Kidney tubule cell (primary cell): ENCODE data around the gene ATP5MC2.
"Not testable (repeated sequence)": the region's sequence is repeated elsewhere in the genome, so short reads cannot be mapped to it uniquely, and the experiment has no call there.

Experiments used
- DNase-seq: peaks from one replicate; pipeline ENCODE4 v3.0.0-alpha.2; 2018; ENCODE audit warnings: low spot score

The ATP5MC2 gene

DNA sequence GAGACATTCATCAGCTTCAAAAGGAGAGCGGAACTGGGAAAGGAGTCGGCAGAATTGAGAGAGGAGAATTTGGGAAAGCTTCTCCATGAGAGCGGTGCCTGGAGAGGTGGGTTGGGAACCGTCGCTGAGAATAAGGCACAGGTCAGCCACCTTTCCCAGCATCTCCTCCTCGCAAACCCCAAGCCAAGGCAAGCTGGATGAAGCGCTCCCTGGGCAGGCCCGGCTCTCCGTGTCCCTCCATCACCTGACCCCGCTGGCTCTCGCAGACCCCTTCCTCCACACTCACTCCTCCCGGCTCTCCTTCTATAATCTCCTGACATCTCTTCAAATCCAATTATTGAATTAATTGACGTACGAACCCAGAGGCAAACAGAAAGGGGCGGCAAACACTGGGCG lies 18.9 kb upstream of the ATP5MC2 start:
- DNase-seq, result no peak

DNA sequence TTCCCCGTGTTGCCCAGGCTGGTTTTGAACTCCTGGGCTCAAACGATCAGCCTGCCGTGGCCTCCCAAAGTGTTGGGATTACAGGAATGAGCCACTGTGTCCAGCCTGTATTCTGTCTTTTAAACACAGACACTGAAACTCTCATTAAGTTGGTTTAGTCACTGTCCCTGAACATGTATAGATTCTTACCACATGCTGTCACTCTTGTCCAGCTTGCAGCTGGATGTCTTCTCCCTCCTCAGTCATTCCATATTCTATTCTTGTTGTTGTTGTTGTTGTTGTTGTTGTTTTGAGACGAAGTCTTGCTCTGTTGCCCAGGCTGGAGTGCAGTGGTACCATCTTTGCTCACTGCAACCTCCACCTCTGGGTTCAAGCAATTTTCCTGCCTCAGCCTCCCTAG lies 12.3 kb upstream of the ATP5MC2 start:
- DNase-seq, result no peak

DNA sequence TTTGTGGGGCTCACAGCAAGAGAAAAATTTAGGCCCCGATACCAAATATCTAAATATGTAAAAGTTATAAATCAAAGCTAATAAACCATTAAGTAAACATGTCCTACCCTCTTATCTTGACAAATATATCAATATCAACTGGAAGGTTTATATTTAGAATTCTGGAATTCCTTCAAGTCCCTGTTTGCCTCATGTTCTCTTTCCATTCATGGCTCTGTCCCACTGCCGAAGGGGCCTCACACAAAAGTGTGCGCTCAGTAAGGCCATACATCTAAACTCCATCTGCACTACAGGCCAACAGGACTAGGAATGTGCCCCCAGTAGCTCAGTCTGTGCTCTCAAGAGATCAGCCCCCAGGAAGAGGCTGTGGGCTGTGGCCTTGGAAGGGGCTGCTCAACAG lies 10.6 kb upstream of the ATP5MC2 start:
- DNase-seq, result no peak

DNA sequence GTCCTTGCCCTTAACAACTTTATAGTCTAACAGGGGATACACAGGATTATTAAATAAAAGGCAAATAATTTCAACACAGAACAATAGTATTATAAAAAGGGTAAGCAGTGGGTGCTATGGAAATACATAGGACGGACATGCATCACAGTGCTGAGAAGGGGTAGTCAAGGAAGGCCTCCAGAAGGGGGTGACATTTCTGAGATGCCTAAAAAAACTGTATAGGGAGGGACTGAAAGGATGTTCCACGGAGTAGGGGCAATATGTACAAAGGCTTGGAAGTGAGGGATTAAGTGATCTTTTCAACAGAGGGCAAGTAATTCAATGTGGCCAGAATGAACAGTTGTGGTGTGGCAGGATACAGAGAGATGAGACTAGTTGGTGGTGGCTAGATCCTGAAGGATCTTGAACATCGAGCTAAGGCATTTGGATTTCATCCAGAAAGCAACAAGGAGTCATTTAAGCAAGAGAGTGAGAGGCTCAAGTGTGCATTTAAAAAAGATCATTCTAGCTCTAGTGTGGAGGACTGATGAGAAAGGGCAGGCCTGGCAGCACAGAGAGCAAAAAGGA lies 8.9 kb upstream of the ATP5MC2 start:
- DNase-seq, result no peak

DNA sequence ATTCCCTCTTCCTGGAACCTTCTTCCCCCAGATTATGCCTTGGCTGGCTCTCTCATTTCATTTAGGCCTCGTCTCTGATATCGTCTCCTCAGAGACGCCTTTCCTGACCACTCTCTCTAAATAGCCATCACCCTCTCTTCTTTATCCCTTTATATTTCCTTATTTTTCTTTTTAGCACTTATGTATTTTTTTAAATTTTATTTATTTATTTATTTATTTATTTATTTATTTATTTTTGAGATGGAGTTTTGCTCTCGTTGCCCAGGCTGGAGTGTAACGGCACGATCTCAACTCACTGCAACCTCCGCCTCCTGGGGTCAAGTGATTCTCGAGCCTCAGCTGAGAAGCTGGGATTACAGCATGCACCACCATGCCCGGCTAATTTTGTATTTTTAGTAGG lies 8.1 kb upstream of the ATP5MC2 start:
- no peak for DNase-seq

DNA sequence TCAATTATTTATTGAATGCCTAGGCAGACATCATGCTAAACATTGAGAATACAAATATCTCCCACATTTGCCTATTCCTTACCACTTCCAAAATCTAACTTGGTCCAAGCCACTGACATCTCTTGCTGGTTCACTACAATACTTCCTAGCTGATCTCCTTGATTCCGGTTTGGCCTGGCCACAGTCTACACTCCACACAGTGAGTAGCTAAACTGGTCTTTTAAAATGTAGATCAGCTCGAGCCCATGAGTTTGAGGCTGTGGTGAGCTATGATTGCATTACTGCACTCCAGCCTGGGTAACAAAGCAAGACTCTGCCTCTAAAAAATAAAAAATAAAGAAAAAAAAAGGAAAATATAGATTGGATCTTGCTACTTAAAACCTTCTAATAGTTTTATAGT lies 7.6 kb upstream of the ATP5MC2 start:
- no peak for DNase-seq

DNA sequence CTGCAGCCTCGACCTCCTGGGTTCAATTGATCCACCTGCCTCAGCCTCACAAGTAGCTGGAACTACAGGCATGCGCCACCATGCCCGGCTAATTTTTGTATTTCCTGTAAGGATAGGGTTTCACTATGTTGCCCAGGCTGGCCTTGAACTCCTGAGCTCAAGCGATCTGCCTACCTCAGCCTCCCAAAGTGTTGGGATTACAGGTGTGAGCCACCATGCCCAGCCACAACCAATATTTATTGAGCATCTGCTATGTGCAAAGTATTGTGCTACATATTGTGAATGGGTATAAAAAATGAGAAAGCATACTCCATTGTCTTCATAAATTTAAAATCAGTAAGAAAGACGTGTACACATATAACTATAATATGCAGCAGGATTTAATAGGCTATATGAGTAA lies 4.2 kb upstream of the ATP5MC2 start:
- not testable (repeated sequence) for DNase-seq

DNA sequence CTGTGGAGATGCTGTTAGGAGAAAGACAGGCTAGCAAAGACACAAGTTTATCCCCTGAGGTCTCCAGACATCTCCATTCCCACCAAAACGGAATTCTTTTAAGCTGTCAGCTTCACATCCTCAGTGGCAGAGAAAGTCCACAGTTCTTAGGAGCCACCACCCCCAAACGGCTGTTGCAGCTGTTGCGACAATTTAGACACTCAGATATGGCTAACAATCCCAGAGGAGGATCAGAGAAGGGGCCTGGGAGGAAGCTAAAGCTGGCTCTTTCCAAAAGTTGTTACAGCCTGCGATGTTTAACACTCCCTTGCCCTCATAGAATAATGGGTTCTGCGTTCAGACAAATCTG lies 1.9 kb upstream of the ATP5MC2 start:
- no peak for DNase-seq

DNA sequence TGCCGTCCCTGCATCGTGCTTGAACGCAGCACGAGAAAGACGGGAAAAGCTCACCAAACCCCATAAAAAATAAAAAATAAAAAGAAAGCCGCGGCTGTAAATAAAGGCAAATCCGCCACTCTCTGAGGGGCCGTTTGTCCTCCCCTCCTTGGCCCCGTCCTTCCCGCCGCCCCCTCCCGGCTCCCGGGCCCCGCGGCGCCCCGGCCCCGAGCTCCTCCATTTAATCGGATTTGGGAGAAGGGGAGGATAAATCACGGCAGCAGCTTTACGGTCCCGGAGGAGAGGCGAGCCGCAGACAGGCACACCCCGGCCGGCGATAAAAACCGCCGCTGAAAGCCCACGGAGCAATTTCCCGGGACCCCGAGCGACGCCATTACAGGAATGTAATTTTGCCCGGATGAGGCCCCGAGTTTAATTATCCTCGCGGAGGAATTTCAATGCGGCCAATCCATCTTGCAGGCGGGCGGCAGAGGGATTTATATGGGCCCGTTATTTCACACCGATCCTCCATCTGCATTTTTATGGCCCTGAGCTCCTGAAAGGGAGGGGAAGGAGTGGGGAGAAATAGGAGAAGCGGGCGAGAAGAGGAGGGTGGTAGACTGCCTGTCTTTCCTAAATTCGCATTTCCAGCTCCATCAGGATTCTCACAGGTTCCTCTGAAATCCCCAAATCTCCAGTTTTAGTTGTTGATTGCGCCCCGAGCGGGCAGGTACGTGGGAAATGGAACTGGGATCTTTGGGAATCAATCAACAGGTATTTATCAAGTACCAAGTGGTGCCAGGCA lies 1.3 kb upstream of the ATP5MC2 start:
- peak; percentile 6 for DNase-seq

DNA sequence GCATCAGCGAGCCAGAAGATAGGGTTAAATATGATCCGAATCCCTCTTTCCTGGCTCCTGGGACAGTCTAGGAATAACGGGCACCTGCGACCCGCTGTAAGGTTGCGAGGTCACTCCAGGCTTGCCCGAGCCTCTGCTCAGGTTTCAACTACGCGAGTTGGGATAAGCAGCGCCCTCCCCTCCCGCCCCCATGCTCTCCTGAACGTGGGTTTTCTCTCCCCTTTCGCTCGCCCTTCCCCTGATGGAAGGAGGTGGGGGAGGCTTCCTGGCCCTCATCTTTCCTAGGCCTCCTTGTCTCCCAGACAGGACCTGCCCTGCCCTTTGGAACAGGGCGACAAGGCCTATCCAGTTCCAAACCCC lies 753 bp upstream of the ATP5MC2 start:
- no peak for DNase-seq

DNA sequence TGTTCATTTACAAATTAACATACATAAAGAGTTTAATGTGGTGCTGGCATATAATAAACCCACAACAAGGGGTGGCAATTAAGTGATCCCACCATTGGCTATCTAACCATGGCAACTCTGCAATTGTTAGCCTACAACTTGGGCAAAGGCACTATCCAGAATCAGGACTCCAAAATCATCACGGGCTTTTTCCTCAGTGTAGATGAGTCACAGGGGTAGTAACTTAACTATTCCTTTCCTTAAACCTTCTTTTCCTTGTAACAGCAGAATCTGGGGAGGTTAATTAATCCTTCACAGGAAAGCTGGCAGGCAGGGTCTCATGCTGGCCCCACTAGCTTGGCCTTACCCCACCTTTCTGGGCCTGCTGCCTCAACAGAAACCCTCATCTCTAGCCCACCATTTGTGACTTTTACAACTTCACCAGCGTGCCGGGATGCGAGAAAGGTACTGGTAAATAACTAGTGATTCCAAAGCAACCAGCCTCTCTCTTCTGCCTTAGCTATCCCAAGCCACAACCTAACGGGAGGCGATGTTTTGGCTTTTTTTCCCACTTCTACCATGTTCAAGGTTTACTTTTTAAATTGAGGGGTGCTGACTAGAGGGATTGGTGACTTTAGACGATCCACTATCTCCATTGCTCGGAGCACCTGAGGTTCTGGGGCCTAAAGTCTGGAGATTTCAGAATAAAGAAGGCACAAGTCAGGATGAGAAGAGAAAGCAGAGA lies 744 bp downstream of the ATP5MC2 start:
- DNase-seq, result peak; percentile 30

DNA sequence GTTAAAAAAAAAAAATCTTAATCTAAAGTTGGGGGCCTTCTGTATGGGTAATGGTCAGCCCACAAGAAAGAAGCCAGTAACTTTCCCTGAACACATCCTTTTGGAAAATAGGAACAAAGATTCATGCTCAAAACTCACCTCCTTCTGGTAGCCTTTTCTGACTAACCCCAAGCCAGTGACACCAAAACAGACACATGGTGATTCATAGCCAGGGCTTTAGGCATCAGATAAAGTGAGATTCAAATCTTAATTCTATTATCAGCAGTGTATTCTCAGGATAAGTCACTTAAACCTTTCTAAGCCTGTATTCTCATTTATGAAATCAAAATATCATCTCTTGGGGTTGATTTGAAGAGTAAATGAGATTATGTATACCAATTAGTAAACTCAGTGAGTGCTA lies 4.9 kb downstream of the ATP5MC2 start:
- no peak for DNase-seq

DNA sequence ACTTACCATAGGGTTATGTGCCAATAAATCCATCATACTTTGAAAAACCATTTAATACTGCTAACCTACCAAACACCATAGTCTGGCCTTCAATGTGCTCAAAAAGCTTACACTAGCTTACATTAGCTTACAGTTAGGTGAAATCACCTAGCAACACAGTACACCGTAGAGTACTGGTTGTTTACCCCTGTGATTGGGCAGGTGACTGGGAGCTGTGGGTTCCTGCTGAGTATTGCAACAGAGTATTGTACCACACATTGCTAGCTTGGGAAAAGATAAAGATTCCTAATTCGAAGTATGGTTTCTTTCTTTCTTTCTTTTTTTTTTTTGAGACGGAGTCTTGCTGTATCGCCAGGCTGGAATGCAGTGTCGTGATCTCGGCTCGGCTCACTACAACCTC lies 5.6 kb downstream of the ATP5MC2 start:
- no peak for DNase-seq

DNA sequence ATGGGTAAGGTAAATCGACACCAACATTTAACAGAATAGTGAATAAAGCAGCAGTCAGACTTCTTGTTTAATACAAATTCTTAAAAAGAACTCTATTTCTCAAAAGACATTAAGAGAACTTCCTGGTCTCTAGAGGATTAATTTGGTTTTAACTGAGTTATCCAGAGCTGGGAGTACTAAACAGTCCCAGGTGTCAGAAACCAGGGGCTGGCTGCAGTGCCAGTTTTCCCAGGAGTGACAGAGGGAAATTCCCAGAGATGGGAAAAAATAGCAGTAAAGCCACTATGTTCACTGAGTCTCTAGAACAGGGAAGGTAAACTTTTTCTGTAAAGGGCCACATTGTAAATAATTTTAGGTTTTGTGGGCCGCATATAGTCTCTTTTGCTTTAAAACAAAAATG lies 8.8 kb downstream of the ATP5MC2 start:
- DNase-seq, result no peak

DNA sequence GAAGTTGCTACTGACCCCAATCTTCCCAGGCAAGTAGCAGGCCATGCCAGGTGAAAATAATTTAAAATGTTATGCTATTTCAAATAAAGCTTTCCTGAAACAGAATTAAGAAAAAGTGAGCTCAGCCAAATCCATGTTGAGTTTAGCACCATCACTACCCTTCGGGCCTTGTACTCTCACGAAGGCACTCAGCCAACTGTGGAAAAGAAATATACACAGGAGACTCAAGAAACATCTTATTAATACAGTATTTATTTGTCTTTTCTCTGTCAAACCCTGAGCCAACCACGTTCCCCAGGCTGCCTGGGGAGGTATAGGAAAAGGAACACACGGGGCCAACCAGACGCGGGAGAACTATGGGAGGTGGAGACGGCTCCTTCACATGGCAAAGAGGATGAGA lies 10.9 kb downstream of the ATP5MC2 start:
- no peak for DNase-seq

DNA sequence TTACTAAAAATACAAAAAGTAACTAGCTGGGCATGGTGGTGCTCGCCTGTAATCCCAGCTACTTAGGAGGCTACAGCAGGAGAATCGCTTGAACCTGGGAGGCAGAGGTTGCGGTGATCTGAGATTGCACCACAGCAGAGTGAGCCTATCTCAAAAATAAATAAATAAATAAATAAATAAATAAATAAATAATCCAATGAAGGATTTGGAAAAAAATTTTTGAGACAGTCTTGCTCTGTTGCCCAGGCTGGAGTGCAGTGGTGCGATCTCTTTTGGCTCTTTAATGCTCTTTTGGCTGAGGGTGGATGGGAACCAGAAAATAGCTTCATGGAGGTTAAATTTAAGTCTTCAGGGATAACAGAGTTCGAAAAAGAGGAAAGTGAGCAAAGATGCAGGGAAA lies 11.7 kb downstream of the ATP5MC2 start:
- no peak for DNase-seq

DNA sequence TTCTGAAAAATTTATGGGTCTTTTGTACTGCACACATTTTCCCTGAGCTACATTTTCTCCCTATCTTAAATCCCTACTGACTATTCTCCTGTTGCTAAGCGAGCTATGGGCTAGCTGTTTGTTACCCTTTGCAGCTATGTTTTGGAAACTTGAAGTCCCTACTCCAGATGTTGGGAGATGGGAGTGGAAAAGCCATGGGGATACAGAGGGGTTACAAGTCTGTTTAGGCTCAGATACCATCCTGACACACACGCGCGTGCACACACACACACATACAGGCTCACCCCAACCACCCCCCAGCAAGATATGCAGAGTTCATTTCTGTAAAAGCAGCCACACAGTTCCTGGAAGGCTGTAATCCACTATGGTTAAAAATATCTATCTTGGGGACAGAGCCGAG lies 15.8 kb downstream of the ATP5MC2 start:
- DNase-seq, result no peak

DNA sequence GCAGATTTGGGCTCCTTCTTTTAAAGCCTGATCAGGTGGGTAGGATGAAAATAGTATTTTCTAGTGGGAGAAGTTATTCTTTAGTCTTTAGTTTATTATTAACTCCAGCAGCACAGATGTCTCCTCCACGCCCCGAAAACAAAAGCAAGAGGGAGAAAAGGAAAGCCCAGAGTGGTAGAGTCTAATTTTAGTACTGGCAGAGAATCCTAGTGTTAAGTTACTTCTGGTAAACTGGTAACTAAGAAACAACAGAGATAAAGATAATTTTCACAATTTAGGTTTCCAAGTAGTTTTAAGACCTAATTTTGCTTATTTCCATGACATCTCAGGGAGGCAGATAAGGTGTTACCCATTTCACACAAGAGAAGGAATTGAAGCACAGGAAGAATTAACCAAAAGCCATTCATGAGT lies 16.3 kb downstream of the ATP5MC2 start:
- DNase-seq, result peak; percentile 14

DNA sequence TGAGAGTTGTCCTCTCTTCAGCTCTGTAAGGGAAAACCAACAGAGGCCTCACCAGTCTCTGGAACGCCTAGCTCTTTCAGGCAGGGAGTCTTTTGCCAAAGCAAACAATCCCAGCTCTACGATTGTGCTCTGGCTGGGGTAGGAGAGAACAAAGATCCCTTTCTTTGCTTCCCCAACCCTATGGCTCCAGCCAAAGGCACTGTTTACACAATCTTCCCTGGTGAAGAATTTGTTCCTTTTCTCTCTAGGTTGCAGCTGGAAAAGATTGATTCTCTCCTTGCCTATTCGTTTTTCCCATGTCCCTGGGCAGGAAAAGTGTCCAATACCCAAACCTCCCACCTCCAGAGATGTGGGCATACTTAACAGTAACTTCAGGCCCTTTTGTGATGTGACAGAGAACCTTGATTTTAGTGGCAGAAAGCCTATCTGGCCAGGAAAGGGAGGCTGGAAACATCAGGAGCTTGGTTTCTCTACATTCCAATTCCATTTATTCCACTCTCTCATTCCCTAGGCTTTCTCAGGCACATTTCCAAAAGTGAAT lies 16.8 kb downstream of the ATP5MC2 start:
- peak; percentile 56 for DNase-seq

DNA sequence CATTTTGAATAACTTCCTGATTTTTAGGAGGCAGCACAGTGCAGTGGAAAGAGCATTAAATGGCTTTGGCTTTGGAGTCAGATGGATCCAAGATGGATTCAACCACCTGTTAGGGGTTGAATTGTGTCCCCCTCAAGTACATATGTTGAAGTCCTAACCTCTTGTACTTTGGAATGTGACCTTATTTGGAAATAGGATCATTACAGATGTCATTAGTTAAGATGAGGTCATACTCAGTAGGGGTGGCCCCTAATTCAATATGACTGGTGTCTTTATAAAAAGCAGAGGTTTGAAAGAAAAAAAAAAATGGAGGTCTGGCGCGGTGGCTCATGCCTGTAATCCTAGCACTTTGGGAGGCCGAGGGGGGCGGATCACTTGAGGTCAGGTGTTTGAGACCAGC lies 18.8 kb downstream of the ATP5MC2 start:
- no peak for DNase-seq

DNA sequence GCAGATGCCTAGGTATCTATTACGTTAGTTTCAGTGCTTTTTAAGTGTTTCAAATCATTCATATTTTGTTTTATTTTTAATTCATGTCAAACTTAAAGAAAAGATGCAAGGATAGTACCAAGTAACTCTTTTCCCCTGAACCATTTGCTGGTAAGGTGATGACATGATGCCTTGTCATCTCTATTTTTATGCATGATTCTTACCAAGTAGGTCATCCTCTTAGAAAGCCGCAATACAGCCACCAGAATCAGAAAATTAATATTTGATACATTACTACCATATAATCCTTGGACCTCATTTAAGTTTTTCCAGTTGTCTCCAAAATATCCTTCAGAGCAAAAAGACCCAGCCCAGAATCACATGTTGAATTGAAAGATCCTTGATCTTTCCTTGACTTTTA lies 22.3 kb downstream of the ATP5MC2 start:
- DNase-seq, result no peak

DNA sequence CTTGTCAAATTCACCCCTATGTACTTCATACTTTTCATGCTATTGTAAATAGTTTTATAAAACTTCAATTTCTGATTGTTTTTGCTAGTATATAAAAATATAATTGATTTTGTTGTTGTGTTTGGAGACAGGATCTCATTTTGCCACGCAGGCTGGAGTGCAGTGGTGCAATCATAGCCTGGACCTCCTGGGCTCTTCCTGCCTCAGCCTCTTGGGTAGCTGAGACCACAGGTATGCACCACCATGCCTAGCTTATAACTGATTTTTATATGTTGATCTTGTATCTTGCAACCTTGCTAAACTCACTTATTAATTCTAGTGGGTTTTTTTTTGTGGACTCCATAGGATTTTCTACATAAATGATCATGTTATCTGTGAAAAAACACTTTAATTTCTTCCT lies 23.5 kb downstream of the ATP5MC2 start:
- peak; percentile 29 for DNase-seq

DNA sequence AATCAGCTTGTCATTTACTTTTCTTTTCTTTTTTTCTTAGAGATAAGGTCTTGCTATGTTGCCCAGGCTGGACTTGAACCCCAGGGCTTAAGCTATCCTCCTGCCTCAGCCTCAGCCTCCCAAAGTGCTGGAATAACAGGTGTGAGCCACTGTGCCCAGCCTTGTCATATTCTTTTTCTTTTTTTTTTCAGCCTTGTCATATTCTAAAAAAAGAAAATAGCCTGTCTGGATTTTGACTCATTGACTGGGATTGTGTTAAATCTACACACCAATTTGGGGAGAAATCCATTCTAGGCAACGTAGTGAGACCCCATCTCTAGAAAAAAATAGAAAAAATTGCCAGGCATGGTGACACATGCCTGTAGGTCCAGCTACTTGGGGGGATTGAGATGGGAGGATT lies 24.1 kb downstream of the ATP5MC2 start:
- DNase-seq, result no peak
